Prostate gland (tissue), 2 donors: Measurements from ENCODE around the gene ARL4A. TPM values are rescaled to one million over a fixed set of nuclear protein-coding genes. Genes with fewer than 3 reads are reported as not detected.
A peak's percentile ranks its signal among the peaks of the same experiment; 100 is the strongest.

Experiments used
- DNase-seq: peaks from one replicate; pipeline ENCODE4 v3.0.0-alpha.2; 2019; ENCODE audit warnings: low spot score
- H3K27ac ChIP-seq, 2 donors: fragments of 200-600 bp; sonication (generic); 2 replicates each; pipeline ENCODE4 v1.5.1; 2017 to 2019
- H3K27me3 ChIP-seq: fragments of 200-600 bp; sonication (generic); replicated peaks from 2 replicates; pipeline ENCODE4 v1.5.1; 2019; ENCODE audit not compliant: insufficient read depth
- H3K36me3 ChIP-seq, 2 donors: fragments of 200-600 bp; sonication (generic); 1 replicate in 1 of 2; 2 replicates in 1 of 2; pipeline versions ENCODE4 v1.5.1 to v1.8.1; 2017 to 2019
- H3K4me1 ChIP-seq: fragments of 200-600 bp; sonication (generic); replicated peaks from 2 replicates; pipeline ENCODE4 v1.5.1; 2019
- H3K4me3 ChIP-seq, 2 donors: fragments of 200-600 bp; sonication (generic); 2 replicates each; pipeline ENCODE4 v1.5.1; 2017 to 2019
- H3K9me3 ChIP-seq: fragments of 200-600 bp; sonication (generic); 2 replicates; pipeline ENCODE4 v1.5.1; 2017
- POLR2A ChIP-seq: fragments of 450-650 bp; IDR thresholded peaks from one replicate; pipeline ENCODE4 v1.6.1; 2016; ENCODE audit warnings: antibody characterized with exemption, mild to moderate bottlenecking
- POLR2AphosphoS5 ChIP-seq: sonication (generic); formaldehyde crosslinking; IDR thresholded peaks from one replicate; pipeline ENCODE4 v1.6.1; 2017; ENCODE audit warnings: antibody characterized with exemption
- WGBS: methylation state at CpG from one replicate; pipeline ENCODE4 v1.1.5; 2018; 5-methylcytosine and 5-hydroxymethylcytosine counted together
- intact Hi-C: fragments of 100-400 bp; cut with DNase I; formaldehyde crosslinking; loops from one replicate; pipeline ENCODE4 v1.14.2; 2022
- total RNA-seq, 2 donors: library from RNA; depleted of rRNA; stranded (reverse); fragments of >200 nt; gene quantifications; one replicate each; pipeline ENCODE4 v1.1.0, GENCODE V29; 2016
- TF ChIP-seq, protein P1 (sequence below), 4 experiments: fragments of 200-600 bp in 2 of 4; fragments of 450-650 bp in 2 of 4; sonication (generic) in 2 of 4; IDR thresholded peaks; 1 replicate in 3 of 4; 2 replicates in 1 of 4; pipeline ENCODE4 v1.5.1; 2016 to 2019; ENCODE audit warnings: antibody characterized with exemption in 4 of 4, mild to moderate bottlenecking in 2 of 4, moderate library complexity in 2 of 4

The ARL4A gene
- total RNA-seq, 2 donors from 2014 or later: 34.3 to 37.3 TPM

DNA sequence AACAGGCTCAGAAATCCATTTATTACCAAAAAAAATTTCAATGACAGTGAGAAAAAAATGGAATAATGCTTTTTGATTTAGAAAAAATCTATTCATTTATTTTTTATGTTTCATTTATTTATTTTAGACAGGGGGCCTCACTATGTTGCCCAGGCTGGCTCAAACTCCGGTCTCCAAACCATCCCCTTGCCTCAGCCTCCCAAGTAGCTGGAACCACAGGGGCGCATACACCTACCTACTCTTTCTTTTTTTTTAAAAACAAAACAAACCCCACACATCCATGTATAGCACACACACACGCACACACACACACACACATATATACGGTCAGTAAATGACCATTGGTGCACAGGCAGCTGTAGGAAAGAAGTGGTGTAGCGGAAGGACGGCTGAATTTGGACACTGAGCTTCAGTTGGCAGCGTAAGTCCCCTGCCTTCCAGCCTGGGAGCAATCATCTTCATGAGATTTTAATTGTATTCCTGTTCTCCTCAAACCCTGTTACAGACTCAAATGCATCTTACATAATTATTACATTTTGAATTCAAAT, 28.8 kb downstream of the ARL4A start:
- H3K36me3 ChIP-seq: no peaks in the 10 kb centered on the region
- peaks cover 11% of the 10 kb centered on the region for H3K4me1 ChIP-seq
- peak overlapping the region; percentile 80 to 81 for H3K27ac ChIP-seq
- intact Hi-C loops: no loop called here
- TF ChIP-seq POLR2A (no peak), POLR2AphosphoS5 (no peak)
- TF ChIP-seq, protein P1, sequence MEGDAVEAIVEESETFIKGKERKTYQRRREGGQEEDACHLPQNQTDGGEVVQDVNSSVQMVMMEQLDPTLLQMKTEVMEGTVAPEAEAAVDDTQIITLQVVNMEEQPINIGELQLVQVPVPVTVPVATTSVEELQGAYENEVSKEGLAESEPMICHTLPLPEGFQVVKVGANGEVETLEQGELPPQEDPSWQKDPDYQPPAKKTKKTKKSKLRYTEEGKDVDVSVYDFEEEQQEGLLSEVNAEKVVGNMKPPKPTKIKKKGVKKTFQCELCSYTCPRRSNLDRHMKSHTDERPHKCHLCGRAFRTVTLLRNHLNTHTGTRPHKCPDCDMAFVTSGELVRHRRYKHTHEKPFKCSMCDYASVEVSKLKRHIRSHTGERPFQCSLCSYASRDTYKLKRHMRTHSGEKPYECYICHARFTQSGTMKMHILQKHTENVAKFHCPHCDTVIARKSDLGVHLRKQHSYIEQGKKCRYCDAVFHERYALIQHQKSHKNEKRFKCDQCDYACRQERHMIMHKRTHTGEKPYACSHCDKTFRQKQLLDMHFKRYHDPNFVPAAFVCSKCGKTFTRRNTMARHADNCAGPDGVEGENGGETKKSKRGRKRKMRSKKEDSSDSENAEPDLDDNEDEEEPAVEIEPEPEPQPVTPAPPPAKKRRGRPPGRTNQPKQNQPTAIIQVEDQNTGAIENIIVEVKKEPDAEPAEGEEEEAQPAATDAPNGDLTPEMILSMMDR (IDR thresholded peaks at IDR 0.05): no peak
- no peaks in the 10 kb centered on the region for H3K27me3 ChIP-seq
- WGBS: 80% methylated on average over 7 of the region's 7 CpGs
- DNase-seq: no peak
- no peaks in the 10 kb centered on the region for H3K9me3 ChIP-seq
- H3K4me3 ChIP-seq: no peak overlapping the region

DNA sequence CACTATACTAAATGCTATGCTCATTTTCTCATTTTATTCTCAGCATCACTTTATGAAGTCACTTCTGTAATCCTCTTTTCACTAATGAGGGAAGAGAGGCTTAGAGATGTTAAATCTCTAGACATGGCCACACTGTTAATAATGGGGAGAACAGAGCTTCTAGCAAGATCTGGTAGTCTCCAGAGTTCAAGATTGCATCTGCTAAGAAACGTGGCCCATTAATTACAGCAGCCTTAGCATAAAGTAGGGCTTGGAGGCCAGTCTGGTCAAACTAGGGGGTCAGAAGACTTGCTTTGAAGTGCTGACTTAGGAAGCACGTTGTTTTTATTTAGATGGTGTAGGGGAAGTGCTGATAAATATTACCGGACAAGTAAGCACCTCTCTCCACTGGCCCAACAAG, 29.3 kb downstream of the ARL4A start:
- peaks cover 11% of the 10 kb centered on the region for H3K4me1 ChIP-seq
- no peaks in the 10 kb centered on the region for H3K27me3 ChIP-seq
- H3K4me3 ChIP-seq: no peak overlapping the region
- H3K27ac ChIP-seq: peak overlapping the region; percentile 80 to 81
- H3K36me3 ChIP-seq: no peaks in the 10 kb centered on the region
- intact Hi-C loops: no loop called here
- WGBS: 74% methylated on average over 3 of the region's 3 CpGs
- DNase-seq: no peak
- no peaks in the 10 kb centered on the region for H3K9me3 ChIP-seq
- TF ChIP-seq POLR2AphosphoS5: no peak
- TF ChIP-seq POLR2A: no peak
- TF ChIP-seq, protein P1 (IDR thresholded peaks at IDR 0.05): no peak

DNA sequence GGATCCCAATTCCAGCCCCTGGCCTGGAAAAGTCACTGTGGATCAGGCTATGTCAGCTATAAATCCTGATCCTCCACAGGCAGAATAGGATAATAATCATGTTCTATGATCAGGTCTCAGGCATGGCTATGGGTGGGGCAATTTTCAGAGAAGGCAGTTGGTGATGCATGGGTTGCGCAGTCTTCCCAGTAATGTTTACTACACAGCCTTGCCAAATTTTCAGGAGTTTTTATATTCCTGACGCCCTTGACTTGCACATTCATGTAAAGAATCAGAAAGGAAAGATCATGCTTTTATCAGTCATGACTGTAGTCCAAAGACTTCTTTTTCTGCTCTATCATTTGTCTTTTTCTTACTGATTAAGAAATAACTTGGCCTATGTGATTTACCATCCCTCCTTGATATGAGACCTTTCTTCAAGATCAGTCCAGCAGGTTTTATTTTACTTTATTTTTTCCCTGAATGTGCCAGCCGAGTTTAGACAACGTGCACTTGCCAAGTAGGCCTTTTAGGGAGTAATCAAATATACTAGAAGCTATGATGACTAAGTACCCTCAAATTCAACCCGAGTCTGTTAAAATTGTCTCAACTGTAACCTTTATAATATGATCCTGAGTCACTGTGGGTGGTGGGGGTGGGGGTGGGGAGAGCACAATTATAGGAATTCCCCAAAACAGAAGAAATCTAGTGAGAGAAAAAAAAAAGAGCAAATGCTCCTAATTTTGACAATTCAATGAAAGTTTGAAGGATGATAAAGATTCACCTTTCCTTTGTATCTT, 31.9 kb downstream of the ARL4A start:
- DNase-seq: peak; percentile 48
- Histone ChIP-seq H3K4me3 (no peak overlapping the region), H3K36me3 (no peaks in the 10 kb centered on the region), H3K9me3 (no peaks in the 10 kb centered on the region), H3K4me1 (peaks cover 11% of the 10 kb centered on the region), H3K27ac (peak overlapping the region; percentile 20 to 51), H3K27me3 (no peaks in the 10 kb centered on the region)
- intact Hi-C loops: no loop called here
- TF ChIP-seq POLR2A: no peak
- peak; percentile 39 for TF ChIP-seq POLR2AphosphoS5
- TF ChIP-seq, protein P1 (IDR thresholded peaks at IDR 0.05): no peak
- WGBS: 20% methylated on average over 5 of the region's 5 CpGs

- no peaks in the 10 kb centered on the region for H3K9me3 ChIP-seq
- no peaks in the 10 kb centered on the region for H3K36me3 ChIP-seq
- no peak for DNase-seq
- H3K4me1 ChIP-seq: peaks cover 11% of the 10 kb centered on the region
- H3K4me3 ChIP-seq: no peak overlapping the region
- H3K27ac ChIP-seq: peak overlapping the region in 1 of 2 donors; percentile 20
- intact Hi-C loops: no loop called here
- 82% methylated on average over 17 of the region's 17 CpGs for WGBS
- TF ChIP-seq, protein P1 (IDR thresholded peaks at IDR 0.05): no peak
- no peak for TF ChIP-seq POLR2A
- no peak for TF ChIP-seq POLR2AphosphoS5
- no peaks in the 10 kb centered on the region for H3K27me3 ChIP-seq
These were observed 32.8 kb downstream of the ARL4A start for GRCh38 chr7:12719981-12720865.
